HCT116 (cell line): ENCODE measurements around the gene S1PR3. TPM values are rescaled to one million over a fixed set of nuclear protein-coding genes. Genes with fewer than 3 reads are reported as not detected.

Experiments
- ATAC-seq: fragments of 200-7000 bp; cut with Tn5 transposase; 2 replicates; pipeline ENCODE4 v1.9.1; 2020; ENCODE audit warnings: mild to moderate bottlenecking, moderate library complexity
- BruUV-seq: library from RNA; stranded (reverse); fragments of 400-500 nt; replicated peaks from 2 replicates; lab custom pipeline; 2021; lab: Mats Ljungman, UMichigan
- CTCF ChIA-PET: fragments of 300-600 bp; sonication (Branson Sonifier 250); formaldehyde crosslinking; loops from one replicate; lab custom pipeline; 2021; ENCODE audit warnings: antibody characterized with exemption; lab: Charles Lee
- POLR2A ChIA-PET: fragments of 300-600, 350-600 bp; sonication (Branson Sonifier 250); formaldehyde crosslinking; loops from one replicate; lab custom pipeline; 2021; ENCODE audit warnings: antibody characterized with exemption; lab: Charles Lee
- RAD21 ChIA-PET, 2 experiments: fragments of 300-600 bp; sonication (Branson Sonifier 250); formaldehyde crosslinking; loops; one replicate each; lab custom pipeline; 2023; ENCODE audit warnings: low total read pairs in 2 of 2; ENCODE audit not compliant: uncharacterized antibody in 2 of 2, unreplicated experiment in 2 of 2, low non-redundant PET in 1 of 2; lab: Charles Lee
- DNase-seq: peaks from one replicate; pipeline ENCODE4 v3.0.0-alpha.2; 2010; ENCODE audit warnings: low read depth, low spot score
- H2AFZ ChIP-seq: fragments of 200-600 bp; shearing (Covaris generic), sonication (generic); 2 replicates; pipeline ENCODE4 v1.6.1; 2017; ENCODE audit warnings: low read depth, mixed run types, mixed read lengths, antibody characterized with exemption, low read length; ENCODE audit not compliant: poor library complexity, severe bottlenecking
- H3K27ac ChIP-seq: 2 replicates; pipeline ENCODE4 v1.5.1; 2012; ENCODE audit warnings: low read depth, low read length
- H3K27me3 ChIP-seq: fragments of 200-600 bp; sonication (generic); 2 replicates; pipeline ENCODE4 v1.6.1; 2016; ENCODE audit warnings: mixed run types, low read length, mixed read lengths; ENCODE audit not compliant: insufficient read depth
- H3K36me3 ChIP-seq, 2 experiments: fragments of 200-500 bp in 1 of 2; fragments of 200-600 bp in 1 of 2; sonication (Bioruptor generic) in 1 of 2; sonication (generic) in 1 of 2; 2 replicates each; pipeline versions ENCODE4 v1.5.1 to v1.6.1; 2014 to 2016; ENCODE audit warnings: low read length in 2 of 2, inconsistent platforms in 1 of 2, mixed read lengths in 1 of 2, mixed run types in 1 of 2; ENCODE audit not compliant: insufficient read depth in 2 of 2, control insufficient read depth in 1 of 2
- H3K4me1 ChIP-seq, 2 experiments: fragments of 200-600 bp in 1 of 2; sonication (generic) in 1 of 2; 2 replicates each; pipeline versions ENCODE4 v1.5.1 to v1.6.1; 2012 to 2017; ENCODE audit warnings: low read length in 2 of 2, inconsistent platforms in 1 of 2, mild to moderate bottlenecking in 1 of 2, mixed read lengths in 1 of 2, mixed run types in 1 of 2, moderate library complexity in 1 of 2; ENCODE audit not compliant: insufficient read depth in 2 of 2, control insufficient read depth in 1 of 2
- H3K4me2 ChIP-seq: fragments of 200-600 bp; sonication (generic); 2 replicates; pipeline ENCODE4 v1.6.1; 2017; ENCODE audit warnings: mixed run types, low read length, mixed read lengths
- H3K4me3 ChIP-seq, 2 experiments: fragments of 200-600 bp in 1 of 2; sonication (generic) in 1 of 2; replicated peaks in 1 of 2; 2 replicates each; pipeline ENCODE4 v1.5.1; 2011 to 2016; ENCODE audit warnings: low read length in 2 of 2, control low read depth in 1 of 2, low read depth in 1 of 2, mild to moderate bottlenecking in 1 of 2, mixed read lengths in 1 of 2, mixed run types in 1 of 2
- H3K79me2 ChIP-seq: fragments of 200-600 bp; sonication (generic); 2 replicates; pipeline ENCODE4 v1.6.1; 2017; ENCODE audit warnings: mild to moderate bottlenecking, mixed run types, low read length, moderate library complexity, mixed read lengths; ENCODE audit not compliant: insufficient read depth
- H3K9ac ChIP-seq: fragments of 200-600 bp; sonication (generic); 2 replicates; pipeline ENCODE4 v1.6.1; 2016; ENCODE audit warnings: low read length, mixed read lengths
- H3K9me2 ChIP-seq: fragments of 200-600 bp; sonication (generic), shearing (Covaris generic); 2 replicates; pipeline ENCODE4 v1.6.1; 2017; ENCODE audit warnings: mixed run types, mild to moderate bottlenecking, moderate library complexity; ENCODE audit not compliant: insufficient read depth
- H3K9me3 ChIP-seq, 2 experiments: fragments of 200-500 bp in 1 of 2; fragments of 200-600 bp in 1 of 2; sonication (Bioruptor generic) in 1 of 2; sonication (generic) in 1 of 2; 2 replicates each; pipeline ENCODE4 v1.6.1; 2014 to 2017; ENCODE audit warnings: low read length in 2 of 2, mixed read lengths in 2 of 2, inconsistent platforms in 1 of 2, low read depth in 1 of 2, mild to moderate bottlenecking in 1 of 2, mixed run types in 1 of 2, moderate library complexity in 1 of 2; ENCODE audit not compliant: control insufficient read depth in 1 of 2, insufficient read depth in 1 of 2
- H4K20me1 ChIP-seq: fragments of 200-600 bp; sonication (generic), shearing (Covaris generic); 2 replicates; pipeline ENCODE4 v1.6.1; 2017; ENCODE audit warnings: mixed run types, mild to moderate bottlenecking, moderate library complexity; ENCODE audit not compliant: insufficient read depth
- CBX3 ChIP-seq: IDR thresholded peaks from 2 replicates; pipeline ENCODE4 v1.6.1; 2012; ENCODE audit warnings: low read depth
- EGR1 ChIP-seq: IDR thresholded peaks from 2 replicates; pipeline ENCODE4 v1.6.1; 2012; ENCODE audit warnings: low read depth
- ELF1 ChIP-seq: IDR thresholded peaks from 2 replicates; pipeline ENCODE4 v1.6.1; 2012; ENCODE audit warnings: low read depth, borderline replicate concordance
- EZH2 ChIP-seq: fragments of 200-600 bp; sonication (generic); IDR thresholded peaks from 2 replicates; pipeline ENCODE4 v1.6.1; 2017; ENCODE audit warnings: antibody characterized with exemption, mixed run types
- RAD21 ChIP-seq: IDR thresholded peaks from 2 replicates; pipeline ENCODE4 v1.6.1; 2012; ENCODE audit warnings: low read depth, mild to moderate bottlenecking
- TCF7L2 ChIP-seq: IDR thresholded peaks from 2 replicates; pipeline ENCODE4 v1.7.0; 2011; ENCODE audit warnings: borderline replicate concordance, inconsistent platforms; ENCODE audit not compliant: insufficient read depth, insufficient read length; ENCODE audit errors: extremely low read depth
- YY1 ChIP-seq: IDR thresholded peaks from 2 replicates; pipeline ENCODE4 v1.6.1; 2011; ENCODE audit warnings: low read length, low read depth, moderate library complexity, mild to moderate bottlenecking; ENCODE audit not compliant: insufficient replicate concordance; ENCODE audit errors: extremely low read depth
- ZBTB33 ChIP-seq: IDR thresholded peaks from 2 replicates; pipeline ENCODE4 v1.6.1; 2011; ENCODE audit warnings: mild to moderate bottlenecking, low read length, moderate library complexity; ENCODE audit not compliant: insufficient replicate concordance; ENCODE audit errors: extremely low read depth
- ZNF274 ChIP-seq: fragments of 200-500 bp; sonication (Bioruptor generic); IDR thresholded peaks from 2 replicates; pipeline ENCODE4 v1.6.1; 2014; ENCODE audit warnings: mild to moderate bottlenecking, low read depth, low read length, inconsistent platforms
- intact Hi-C: fragments of 100-400 bp; cut with micrococcal nuclease; formaldehyde crosslinking; loops from 2 replicates; pipeline ENCODE4 v1.10.0; 2022
- total RNA-seq: library from RNA; stranded (reverse); gene quantifications from one replicate; pipeline ENCODE4 v1.2.1, GENCODE V29; 2021; ENCODE audit not compliant: unreplicated experiment
- TF ChIP-seq, protein P1 (sequence below): IDR thresholded peaks from 2 replicates; pipeline ENCODE4 v1.6.1; 2012

Gene S1PR3
- total RNA-seq, 1 experiment from 2014 or later = 0.07 TPM

DNA sequence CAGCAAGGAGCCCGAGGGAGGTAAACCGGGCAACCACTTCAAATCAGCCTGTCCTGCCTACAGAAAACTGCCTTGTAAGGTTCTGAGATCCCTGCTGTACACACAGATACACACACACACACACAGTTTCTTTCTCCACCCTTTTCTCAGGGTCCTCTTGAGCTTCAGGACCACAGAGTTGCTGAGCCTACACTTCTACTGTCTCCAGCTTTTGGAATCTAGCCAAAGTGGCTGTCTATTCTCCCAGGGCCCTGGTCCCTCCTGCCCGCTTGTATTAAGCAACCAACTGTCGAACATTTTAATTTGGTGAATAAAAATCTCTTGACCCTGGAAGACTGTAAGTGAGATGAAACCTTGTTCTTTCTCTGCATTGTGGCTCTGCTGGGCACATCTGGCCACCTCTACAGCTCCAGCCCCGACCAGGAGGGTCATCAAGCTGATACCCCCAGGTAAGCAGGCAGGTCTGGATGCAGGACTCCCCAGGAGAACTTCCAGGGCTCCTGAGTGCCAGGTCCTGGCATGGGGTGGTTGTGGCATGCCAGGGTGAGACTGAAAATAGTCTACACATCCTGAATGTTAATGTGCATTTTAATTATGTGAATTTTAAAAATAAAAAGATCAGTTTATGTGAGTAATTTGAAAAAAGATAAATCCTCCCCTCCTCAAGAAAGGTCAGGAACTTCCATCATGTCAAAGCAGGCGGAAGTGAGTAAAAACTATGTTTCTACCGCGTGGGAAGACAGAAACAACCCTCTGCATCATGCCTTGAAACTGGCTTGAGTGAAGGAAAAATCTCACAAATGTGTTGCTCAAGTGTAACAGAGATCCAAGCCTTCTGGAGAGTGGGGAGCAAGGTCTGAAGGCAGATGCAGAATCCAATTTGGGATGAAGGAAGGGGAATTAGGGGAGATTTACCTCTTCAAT, 15.0 kb upstream of the S1PR3 start:
- Histone ChIP-seq H3K36me3 (no peaks in the 10 kb centered on the region), H3K27me3 (no peaks in the 10 kb centered on the region), H3K4me3 (no peak overlapping the region), H3K9ac (no peak overlapping the region), H3K9me2 (no peaks in the 10 kb centered on the region), H4K20me1 (no peaks in the 10 kb centered on the region), H3K9me3 (no peaks in the 10 kb centered on the region; a peak in 1 of 4 replicates)
- ChIA-PET CTCF (no interaction called here), RAD21 (no interaction called here)
- no TSS peak for BruUV-seq
- TF ChIP-seq EGR1 (no peak), YY1 (no peak), ZBTB33 (no peak), RAD21 (no peak), ZNF274 (no peak), CBX3 (no peak), ELF1 (no peak), EZH2 (no peak), TCF7L2 (no peak)
- TF ChIP-seq, protein P1, sequence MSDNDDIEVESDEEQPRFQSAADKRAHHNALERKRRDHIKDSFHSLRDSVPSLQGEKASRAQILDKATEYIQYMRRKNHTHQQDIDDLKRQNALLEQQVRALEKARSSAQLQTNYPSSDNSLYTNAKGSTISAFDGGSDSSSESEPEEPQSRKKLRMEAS = no peak
- TF ChIP-seq, all 23 proteins: peak for 0
- Histone ChIP-seq H3K4me2 (no peak overlapping the region), H3K27ac (no peak overlapping the region), H2AFZ (no peak overlapping the region), H3K79me2 (no peaks in the 10 kb centered on the region), H3K4me1 (no peaks in the 10 kb centered on the region)
- no peak for ATAC-seq
- intact Hi-C loops = no loop called here
- no peak for DNase-seq
- POLR2A ChIA-PET = no interaction called here
